Activated CD4-positive, alpha-beta T cell treated with anti-CD3 and anti-CD28 coated beads, Interleukin-10, Interleukin-2, amounts not matched to agents 100 ng/mL and 50 ng/mL, durations not matched to agents 16 hours and 8 hours (primary cell): ENCODE measurements around the gene LAMP1.
"Not testable (repeated sequence)": the region's sequence is repeated elsewhere in the genome, so short reads cannot be mapped to it uniquely, and the experiment has no call there.

Experiments used
- DNase-seq: peaks from one replicate; pipeline ENCODE4 v3.0.0-alpha.2; 2020

The LAMP1 gene

DNA sequence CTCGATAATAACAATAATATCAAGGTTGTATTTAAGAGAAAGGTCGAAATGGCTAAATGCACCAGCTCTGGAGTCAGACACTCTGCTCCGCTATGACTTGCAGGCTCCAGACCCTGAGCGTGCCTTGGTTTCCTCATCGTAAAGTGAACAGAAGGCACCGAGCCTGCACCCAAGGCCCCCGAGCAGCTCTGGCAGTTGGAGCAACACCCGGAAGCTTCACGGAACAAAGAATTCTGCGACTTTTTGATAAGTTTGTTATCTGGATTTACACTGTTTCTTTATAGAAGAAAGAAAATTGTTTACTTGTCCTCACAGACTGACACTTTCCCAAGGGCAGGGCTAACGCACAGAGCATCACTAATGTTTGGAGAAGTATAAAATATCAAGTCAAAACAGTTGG is 62.5 kb downstream of the LAMP1 start:
- no peak for DNase-seq

DNA sequence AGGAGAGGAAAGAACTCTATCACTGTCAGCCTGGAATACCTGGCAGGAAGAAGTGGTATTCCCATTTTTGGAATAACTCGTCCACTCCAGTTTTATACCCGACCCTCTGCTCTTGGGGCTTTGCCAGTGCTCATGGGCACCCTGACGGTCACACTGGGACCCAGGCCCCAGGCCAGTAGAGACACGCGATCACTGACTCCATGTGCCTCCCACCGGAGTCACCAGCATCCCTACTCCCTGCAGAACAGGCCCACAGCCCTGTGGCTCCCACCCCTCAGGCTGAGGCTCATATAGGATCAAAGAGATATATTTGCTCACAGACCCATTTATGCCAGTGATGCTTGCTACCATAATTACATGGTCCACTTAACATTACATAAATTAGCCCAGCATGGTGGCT is 63.4 kb downstream of the LAMP1 start:
- DNase-seq: no peak

DNA sequence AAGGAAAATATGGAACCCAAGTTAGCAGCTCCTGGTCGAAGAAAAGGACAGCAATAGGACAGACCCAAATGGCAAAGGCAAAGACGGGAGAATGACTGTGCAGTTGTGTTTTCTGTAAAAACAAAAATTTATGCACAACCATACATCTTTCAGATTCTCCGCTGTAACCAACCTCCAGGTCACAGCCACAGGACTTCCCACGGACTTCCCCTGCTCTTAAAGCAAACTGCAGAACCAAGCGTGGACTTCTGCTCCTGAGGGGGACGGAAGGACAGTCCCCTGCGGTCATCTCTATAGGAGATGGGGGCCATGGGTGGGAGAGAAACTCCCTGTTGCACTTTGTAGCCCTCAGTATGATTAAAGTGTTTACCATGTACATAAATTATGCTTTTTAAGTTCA is 64.4 kb downstream of the LAMP1 start:
- DNase-seq: no peak

DNA sequence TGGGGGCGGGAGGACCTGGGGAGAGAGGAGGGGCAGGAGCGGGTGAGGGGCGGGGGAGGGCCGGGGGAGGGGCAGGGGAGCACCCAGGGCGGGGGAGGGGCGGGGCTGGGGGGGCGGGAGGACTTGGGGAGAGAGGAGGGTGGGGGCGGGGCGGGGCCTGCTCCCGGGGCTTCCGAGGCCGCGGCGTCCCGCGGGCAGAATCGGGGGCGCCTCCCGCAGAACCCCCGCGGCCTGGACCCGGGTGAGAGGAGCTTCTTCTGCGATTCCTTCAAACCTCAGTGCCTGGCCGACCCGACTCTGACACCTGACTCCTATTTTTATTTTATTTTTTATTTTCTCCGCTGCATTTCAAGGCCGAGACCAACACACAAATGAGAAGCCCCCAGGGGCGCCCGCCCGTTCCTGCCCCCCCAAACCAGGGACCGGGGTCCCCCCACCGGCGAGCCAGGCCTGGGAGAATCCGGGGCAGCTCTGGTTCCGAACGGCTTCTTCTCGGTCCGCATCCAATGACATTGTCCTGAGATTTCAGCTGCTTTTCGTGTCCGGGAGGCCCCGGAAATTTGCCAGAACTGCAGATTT is 67.4 kb downstream of the LAMP1 start:
- no peak for DNase-seq

DNA sequence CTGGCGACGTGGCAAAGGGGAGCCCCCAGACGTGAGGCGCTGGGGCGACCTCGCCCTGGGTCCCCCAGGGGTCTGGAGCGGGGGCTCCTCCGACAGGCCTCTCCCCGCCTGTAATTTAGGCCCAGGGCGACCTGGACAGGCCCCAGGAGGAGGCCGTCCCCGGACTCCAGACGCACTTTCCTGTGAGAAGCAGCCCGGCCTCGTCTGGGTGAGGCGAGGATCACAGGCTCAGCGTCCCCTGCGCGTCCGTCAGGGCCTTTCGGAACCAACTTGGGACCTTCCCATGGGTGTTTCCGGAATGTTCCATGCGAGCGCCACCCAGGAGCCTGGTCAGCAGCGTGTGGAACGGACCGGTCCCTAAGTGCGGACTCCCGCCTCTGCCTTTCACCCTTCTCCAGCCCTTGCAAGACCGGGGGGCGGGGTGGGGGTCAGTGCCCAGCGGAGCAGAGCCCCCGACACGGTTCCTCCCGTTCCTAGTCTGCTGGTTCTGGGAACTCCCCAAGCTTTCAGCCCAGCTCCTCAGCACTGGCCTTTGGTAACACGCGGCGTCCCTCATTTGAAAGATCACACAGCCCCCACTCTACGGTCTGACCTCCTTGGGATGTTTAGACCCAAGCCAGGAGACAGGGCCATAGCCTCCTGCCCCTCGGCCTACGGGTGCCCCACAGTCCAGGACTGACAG is 68.0 kb downstream of the LAMP1 start:
- DNase-seq: no peak

DNA sequence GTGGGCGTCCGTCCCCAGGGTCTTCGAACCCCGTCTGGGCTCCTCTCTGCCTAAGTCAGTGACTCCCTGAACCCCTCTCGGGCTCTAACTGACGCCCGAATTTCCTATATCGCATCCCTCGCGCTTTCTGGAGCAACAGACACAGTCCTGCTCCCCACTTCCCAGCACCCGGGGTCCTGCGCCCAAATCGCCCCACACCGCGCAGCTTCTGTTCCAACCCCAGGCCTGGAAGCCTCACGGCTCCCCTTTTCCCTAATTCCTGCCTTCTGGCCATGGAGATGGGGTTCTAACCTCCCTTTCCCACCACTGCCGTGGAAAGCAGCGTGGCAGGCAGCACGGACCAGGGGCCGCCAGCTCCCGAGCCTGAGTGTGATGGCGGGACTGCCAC is 68.5 kb downstream of the LAMP1 start:
- DNase-seq: no peak

DNA sequence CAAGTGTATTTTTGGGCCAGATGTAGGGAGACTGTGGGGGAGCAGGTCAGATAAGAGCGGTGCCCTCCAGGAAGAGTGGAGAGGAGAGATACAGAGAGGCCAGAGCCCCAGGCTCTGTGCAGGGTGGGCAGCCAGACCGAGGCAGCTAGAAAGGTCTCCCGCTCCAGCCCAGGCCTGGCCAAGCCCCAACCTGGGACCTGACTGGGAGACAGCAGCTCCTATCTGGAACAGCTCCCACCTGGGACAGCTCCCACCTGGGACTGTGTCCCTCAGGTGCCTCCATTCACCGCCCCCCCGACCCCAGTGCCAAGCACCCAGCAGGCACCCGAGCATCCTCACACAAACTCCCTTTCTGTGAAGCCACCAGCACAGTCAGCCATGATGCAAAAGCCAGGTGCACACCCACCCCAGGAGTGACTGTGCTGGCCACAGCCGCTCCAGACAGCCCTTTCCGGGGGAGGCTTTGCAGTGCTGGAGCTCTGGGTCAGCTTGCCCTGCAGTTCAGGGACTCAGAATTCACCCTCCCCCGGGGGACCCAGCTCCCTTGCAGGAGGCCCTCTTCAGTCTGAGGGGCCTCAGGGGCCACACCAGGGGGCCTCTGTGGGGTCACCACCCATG is 69.0 kb downstream of the LAMP1 start:
- no peak for DNase-seq

DNA sequence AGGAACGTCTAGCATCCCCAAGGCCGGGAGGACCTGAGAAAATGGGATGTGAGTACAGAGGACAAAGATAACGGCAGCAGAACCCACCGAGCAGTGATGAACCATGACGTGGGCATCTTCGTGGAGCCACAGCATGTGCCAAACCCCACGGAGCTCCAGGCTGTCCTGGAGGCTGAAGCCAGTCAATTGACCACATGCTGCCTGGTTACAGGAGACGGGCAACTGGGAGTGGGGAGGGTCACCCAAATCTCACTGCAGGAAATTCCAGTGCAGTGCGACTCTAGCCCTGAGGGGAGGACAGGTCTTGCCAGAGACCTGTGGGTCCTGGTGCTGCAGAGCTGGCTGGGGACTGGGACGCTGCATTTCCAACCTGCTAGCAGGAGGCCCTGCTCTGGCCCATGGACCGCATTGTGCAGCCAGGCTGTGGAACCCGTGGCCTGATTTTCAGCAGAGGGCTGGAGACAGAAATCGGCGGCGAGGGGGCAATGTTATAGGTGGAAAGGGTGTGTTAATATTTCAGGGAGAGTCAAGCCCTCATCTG is 70.1 kb downstream of the LAMP1 start:
- no peak for DNase-seq

DNA sequence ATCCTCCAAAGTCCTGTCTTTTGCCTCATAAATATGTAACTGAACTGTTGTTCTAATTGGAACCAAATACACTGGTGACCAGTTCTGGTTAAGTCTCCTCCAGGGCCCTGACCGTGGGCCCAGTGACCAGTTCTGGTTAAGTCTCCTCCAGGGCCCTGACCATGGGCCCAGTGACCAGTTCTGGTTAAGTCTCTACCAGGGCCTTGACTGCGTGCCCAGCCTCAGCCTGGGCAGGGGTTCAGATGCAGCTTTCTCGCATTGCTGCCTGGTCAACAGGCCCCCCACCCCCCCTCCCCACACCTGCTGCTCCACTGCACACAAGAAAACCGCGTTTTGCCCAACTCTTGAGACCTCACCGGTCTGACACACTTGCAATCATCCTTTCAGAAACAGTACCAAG is 70.7 kb downstream of the LAMP1 start:
- DNase-seq: no peak

DNA sequence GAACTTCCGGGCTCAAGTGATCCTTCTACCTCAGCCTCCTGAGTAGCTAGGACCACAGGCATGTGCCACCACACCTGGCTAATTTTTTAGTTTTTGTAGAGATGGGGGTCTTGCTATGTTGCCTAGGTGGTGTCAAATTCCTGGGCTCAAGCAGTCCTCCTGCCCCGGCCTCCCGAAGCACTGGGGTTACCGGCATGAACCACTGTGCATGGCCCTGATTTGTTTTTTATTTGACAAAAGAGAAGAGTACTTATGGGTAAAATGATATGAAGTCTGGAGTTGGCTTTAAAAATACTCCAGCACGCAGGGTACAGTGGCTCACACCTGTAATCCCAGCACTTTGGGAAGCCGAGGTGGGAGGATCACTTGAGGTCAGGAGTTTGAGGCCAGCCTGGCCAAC is 71.3 kb downstream of the LAMP1 start:
- not testable (repeated sequence) for DNase-seq

DNA sequence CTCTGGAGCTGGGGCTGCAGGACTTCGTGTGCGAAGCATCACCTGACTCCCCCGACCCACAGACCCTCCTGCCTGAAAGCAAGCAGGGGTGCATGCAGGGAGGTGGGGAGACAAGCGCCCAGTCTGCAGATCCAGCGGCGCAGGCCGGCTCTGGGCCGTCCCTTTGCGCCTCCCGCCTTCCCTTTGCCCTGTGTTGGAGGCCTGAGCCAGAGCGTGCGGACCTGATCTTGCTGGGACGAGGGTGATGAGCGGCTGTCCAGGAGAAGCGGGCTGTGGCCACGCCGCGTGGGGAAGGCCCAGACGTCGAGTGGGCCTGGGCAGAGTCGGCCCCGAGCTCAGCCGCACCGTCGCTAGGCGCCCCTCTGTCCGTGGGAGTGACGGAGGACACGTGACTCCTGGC is 72.2 kb downstream of the LAMP1 start:
- no peak for DNase-seq

DNA sequence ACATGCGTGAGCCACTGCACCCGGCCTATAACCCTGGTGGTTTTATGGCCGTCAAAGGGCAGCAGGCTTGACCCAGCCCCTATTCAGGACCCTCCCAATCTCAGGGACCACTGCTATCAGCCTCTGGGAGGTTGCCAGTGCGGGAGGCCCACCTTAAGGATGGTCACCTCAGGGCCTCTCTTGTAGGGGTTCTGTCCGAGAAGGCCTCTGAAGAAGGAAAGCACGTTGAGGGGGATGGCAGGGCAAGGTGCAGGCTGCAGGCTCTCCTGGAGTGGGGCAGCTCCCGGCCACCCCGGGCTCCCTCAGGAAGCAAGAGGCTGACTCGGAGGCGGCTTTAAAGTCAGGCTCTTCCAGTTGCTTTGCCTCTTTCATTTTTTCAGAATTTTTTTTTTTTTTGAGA is 72.8 kb downstream of the LAMP1 start:
- DNase-seq: no peak

DNA sequence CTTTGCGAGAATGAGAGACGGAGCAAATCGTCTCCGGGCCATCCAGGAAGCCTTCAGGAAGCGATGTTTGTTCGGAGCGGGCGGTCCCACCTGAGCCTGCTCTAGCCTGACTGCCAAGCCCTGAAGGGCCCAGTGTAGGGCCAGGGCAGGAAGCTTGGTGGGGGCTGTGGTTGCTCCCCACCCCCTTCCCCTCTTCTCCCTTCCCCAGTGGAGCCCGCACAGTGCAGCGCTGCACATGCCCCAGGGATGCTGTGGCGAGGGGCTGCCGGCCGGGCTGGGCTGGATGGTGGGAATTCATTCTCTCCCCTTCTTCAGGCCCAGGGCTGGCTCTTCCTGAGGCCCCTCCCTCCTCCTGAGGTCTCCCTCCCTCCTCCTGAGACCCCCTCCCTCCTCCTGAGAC is 74.0 kb downstream of the LAMP1 start:
- DNase-seq: no peak

DNA sequence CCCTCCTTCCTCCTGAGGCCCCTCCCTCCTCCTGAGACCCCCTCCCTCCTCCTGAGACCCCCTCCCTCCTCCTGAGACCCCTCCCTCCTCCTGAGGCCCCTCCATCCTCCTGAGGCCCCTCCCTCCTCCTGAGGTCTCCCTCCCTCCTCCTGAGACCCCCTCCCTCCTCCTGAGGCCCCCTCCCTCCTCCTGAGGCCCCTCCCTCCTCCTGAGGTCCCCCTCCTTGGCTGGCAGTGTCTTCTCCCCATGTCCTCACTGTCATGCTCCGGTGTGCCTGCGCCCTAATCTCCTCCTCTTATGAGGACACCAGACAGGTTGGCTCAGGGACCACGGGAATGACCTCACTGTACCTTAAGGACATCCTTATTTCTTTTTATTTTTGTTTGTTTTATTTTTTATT is 74.7 kb downstream of the LAMP1 start:
- not testable (repeated sequence) for DNase-seq
